Astrocyte (in vitro differentiated cells and primary cell): ENCODE data around the gene ACTN4. TPM values are rescaled to one million over a fixed set of nuclear protein-coding genes. Genes with fewer than 3 reads are reported as not detected.

ENCODE experiments used
- DNase-seq: peaks from one replicate; pipeline ENCODE4 v3.0.0-alpha.2; 2010; ENCODE audit warnings: low read depth
- FAIRE-seq: peaks from 2 replicates; lab custom pipeline; 2011; peaks lifted over from hg19 to GRCh38; lab: Jason Lieb, UNC
- H2AFZ ChIP-seq: 2 replicates; pipeline ENCODE4 v1.6.0; 2012; ENCODE audit warnings: low read depth, low read length, inconsistent platforms
- H3K27ac ChIP-seq: 2 replicates; pipeline ENCODE4 v1.5.1; 2011; ENCODE audit warnings: low read depth, low read length, inconsistent platforms
- H3K27me3 ChIP-seq: 2 replicates; pipeline ENCODE4 v1.6.0; 2011; ENCODE audit warnings: low read length, inconsistent platforms; ENCODE audit not compliant: insufficient read depth
- H3K36me3 ChIP-seq: 2 replicates; pipeline ENCODE4 v1.5.1; 2011; ENCODE audit warnings: low read length, inconsistent platforms; ENCODE audit not compliant: insufficient read depth
- H3K4me1 ChIP-seq: 2 replicates; pipeline ENCODE4 v1.5.1; 2011; ENCODE audit warnings: low read length, inconsistent platforms; ENCODE audit not compliant: insufficient read depth
- H3K4me2 ChIP-seq: 2 replicates; pipeline ENCODE4 v1.6.0; 2012; ENCODE audit warnings: low read length, inconsistent platforms
- H3K4me3 ChIP-seq: 2 replicates; pipeline ENCODE4 v1.5.1; 2011; ENCODE audit warnings: low read depth, mild to moderate bottlenecking, low read length, inconsistent platforms; ENCODE audit not compliant: insufficient read depth
- H3K79me2 ChIP-seq: 2 replicates; pipeline ENCODE4 v1.6.0; 2012; ENCODE audit warnings: mild to moderate bottlenecking, low read length, inconsistent platforms; ENCODE audit not compliant: insufficient read depth
- H3K9ac ChIP-seq: 2 replicates; pipeline ENCODE4 v1.6.0; 2012; ENCODE audit warnings: mild to moderate bottlenecking, low read length, inconsistent platforms
- H3K9me3 ChIP-seq: 2 replicates; pipeline ENCODE4 v1.5.1; 2012; ENCODE audit warnings: low read depth, mild to moderate bottlenecking, low read length, inconsistent platforms; ENCODE audit not compliant: insufficient read depth
- H4K20me1 ChIP-seq: 2 replicates; pipeline ENCODE4 v1.6.0; 2012; ENCODE audit warnings: low read length, inconsistent platforms; ENCODE audit not compliant: insufficient read depth
- H3K27ac Mint-ChIP-seq: one replicate; pipeline ENCODE4 v1.8.0; 2021; ENCODE audit warnings: mild to moderate bottlenecking, mixed read lengths; ENCODE audit not compliant: unreplicated experiment
- H3K27me3 Mint-ChIP-seq: one replicate; pipeline ENCODE4 v1.8.0; 2021; ENCODE audit warnings: low read depth, mixed read lengths; ENCODE audit not compliant: unreplicated experiment
- H3K36me3 Mint-ChIP-seq: one replicate; pipeline ENCODE4 v1.8.0; 2021; ENCODE audit warnings: low read depth, mixed read lengths; ENCODE audit not compliant: unreplicated experiment
- H3K4me1 Mint-ChIP-seq: one replicate; pipeline ENCODE4 v1.8.0; 2021; ENCODE audit warnings: low read depth, mixed read lengths; ENCODE audit not compliant: unreplicated experiment
- H3K4me3 Mint-ChIP-seq: one replicate; pipeline ENCODE4 v1.8.0; 2021; ENCODE audit warnings: mild to moderate bottlenecking, moderate library complexity, mixed read lengths; ENCODE audit not compliant: unreplicated experiment
- H3K9me3 Mint-ChIP-seq: one replicate; pipeline ENCODE4 v1.8.0; 2021; ENCODE audit warnings: mild to moderate bottlenecking, mixed read lengths; ENCODE audit not compliant: unreplicated experiment
- EZH2 ChIP-seq: IDR thresholded peaks from 2 replicates; pipeline ENCODE4 v1.6.1; 2012; ENCODE audit warnings: mild to moderate bottlenecking, low read length, inconsistent platforms; ENCODE audit not compliant: insufficient read depth
- total RNA-seq: library from RNA; stranded (reverse); gene quantifications from 2 replicates; pipeline ENCODE4 v1.2.1, GENCODE V29; 2021
- TF ChIP-seq, protein P1 (sequence below): IDR thresholded peaks from 2 replicates; pipeline ENCODE4 v1.5.1; 2011; ENCODE audit warnings: low read depth, mild to moderate bottlenecking, inconsistent platforms, low read length, moderate library complexity; ENCODE audit not compliant: insufficient read depth

The ACTN4 gene
- total RNA-seq, 1 donor from 2014 or later = 879 TPM

DNA sequence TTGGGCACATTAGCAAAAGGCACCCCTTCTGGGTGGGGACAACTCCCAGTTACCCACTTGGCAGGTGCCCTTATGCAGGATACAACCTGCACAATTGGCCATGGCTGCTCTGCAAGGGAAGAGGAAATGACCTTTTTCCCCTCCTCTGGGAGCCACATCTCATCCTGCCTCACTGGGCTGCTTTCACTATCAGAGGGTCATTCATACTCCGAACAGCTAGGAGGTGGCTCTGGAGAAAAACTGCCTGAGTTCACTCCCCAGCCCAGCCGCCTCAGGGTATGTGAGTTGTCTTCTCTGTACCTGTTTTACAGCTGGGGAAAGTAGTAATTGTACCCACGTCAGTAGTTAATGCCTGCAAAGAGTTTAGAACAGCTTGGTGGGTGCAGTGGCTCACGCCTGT, 7.1 kb upstream of the ACTN4 start:
- no peaks in the 10 kb centered on the region for H3K9me3 ChIP-seq
- Mint-ChIP-seq H3K4me3 (no peak overlapping the region), H3K27ac (no peak overlapping the region), H3K27me3 (no peaks in the 10 kb centered on the region), H3K9me3 (no peaks in the 10 kb centered on the region), H3K4me1 (peaks cover 2% of the 10 kb centered on the region), H3K36me3 (peaks cover 4% of the 10 kb centered on the region)
- TF ChIP-seq EZH2 = no peak
- TF ChIP-seq, protein P1, sequence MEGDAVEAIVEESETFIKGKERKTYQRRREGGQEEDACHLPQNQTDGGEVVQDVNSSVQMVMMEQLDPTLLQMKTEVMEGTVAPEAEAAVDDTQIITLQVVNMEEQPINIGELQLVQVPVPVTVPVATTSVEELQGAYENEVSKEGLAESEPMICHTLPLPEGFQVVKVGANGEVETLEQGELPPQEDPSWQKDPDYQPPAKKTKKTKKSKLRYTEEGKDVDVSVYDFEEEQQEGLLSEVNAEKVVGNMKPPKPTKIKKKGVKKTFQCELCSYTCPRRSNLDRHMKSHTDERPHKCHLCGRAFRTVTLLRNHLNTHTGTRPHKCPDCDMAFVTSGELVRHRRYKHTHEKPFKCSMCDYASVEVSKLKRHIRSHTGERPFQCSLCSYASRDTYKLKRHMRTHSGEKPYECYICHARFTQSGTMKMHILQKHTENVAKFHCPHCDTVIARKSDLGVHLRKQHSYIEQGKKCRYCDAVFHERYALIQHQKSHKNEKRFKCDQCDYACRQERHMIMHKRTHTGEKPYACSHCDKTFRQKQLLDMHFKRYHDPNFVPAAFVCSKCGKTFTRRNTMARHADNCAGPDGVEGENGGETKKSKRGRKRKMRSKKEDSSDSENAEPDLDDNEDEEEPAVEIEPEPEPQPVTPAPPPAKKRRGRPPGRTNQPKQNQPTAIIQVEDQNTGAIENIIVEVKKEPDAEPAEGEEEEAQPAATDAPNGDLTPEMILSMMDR = no peak
- H3K4me2 ChIP-seq = no peak overlapping the region
- H3K27ac ChIP-seq = no peak overlapping the region
- H3K9ac ChIP-seq = no peak overlapping the region
- H3K4me3 ChIP-seq = no peak overlapping the region
- no peaks in the 10 kb centered on the region for H3K4me1 ChIP-seq
- no peak for FAIRE-seq
- no peak for DNase-seq
- no peaks in the 10 kb centered on the region for H3K36me3 ChIP-seq
- H4K20me1 ChIP-seq = peaks cover 2% of the 10 kb centered on the region
- no peak overlapping the region for H2AFZ ChIP-seq
- no peaks in the 10 kb centered on the region for H3K27me3 ChIP-seq
- H3K79me2 ChIP-seq = no peaks in the 10 kb centered on the region

DNA sequence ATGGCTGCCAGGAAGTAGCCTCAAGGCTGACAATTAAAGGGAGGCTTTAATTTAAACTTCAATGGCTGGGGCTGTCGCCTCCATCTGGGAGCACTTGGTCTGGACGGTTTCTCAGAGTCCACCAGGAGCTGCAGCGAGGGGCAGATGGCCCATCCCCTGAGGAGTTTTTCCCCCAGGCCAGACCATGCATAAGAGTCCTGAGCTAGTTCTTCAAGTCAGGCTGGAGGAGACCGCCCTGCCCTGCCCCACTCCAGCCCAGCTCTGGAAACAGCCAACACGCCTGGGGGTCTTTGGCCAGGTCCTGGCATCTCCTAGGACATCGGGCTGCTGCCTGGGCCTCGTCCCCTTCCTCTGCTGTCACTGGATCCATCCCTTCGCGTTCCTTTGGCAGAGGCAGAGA, 5.3 kb upstream of the ACTN4 start:
- H3K9me3 Mint-ChIP-seq = no peaks in the 10 kb centered on the region
- Histone ChIP-seq H3K27me3 (no peaks in the 10 kb centered on the region), H3K4me1 (no peaks in the 10 kb centered on the region), H2AFZ (no peak overlapping the region), H4K20me1 (no peaks in the 10 kb centered on the region), H3K27ac (no peak overlapping the region), H3K36me3 (no peaks in the 10 kb centered on the region), H3K4me2 (no peak overlapping the region), H3K9me3 (no peaks in the 10 kb centered on the region), H3K4me3 (no peak overlapping the region), H3K9ac (no peak overlapping the region), H3K79me2 (no peaks in the 10 kb centered on the region)
- H3K27ac Mint-ChIP-seq = no peak overlapping the region
- TF ChIP-seq, protein P1 = no peak
- TF ChIP-seq EZH2 = no peak
- DNase-seq = no peak
- no peak overlapping the region for H3K4me3 Mint-ChIP-seq
- FAIRE-seq = no peak
- H3K36me3 Mint-ChIP-seq = no peaks in the 10 kb centered on the region
- no peaks in the 10 kb centered on the region for H3K4me1 Mint-ChIP-seq
- H3K27me3 Mint-ChIP-seq = no peaks in the 10 kb centered on the region

DNA sequence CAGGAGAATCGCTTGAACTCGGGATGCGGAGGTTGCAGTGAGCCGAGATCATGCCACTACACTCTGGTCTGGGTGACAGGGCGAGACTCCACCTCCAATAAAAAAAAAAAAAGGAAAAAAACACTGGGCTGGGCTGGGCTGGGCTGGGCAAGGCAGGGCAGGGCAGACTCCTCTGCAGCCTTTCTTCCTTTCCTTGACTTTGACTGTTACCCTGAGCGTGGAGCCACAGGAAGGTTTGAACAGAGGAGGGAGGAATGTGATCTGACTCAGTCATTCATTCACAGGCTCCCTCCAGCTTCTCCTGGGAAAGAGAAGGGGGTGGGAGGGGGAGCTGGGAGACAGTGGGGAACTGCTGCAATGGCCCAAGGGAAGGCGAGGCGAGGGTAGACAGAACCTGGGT, 2.7 kb upstream of the ACTN4 start:
- H3K36me3 ChIP-seq = no peaks in the 10 kb centered on the region
- no peak overlapping the region for H2AFZ ChIP-seq
- H4K20me1 ChIP-seq = peaks cover 21% of the 10 kb centered on the region
- H3K9me3 ChIP-seq = no peaks in the 10 kb centered on the region
- DNase-seq (no peak), FAIRE-seq (no peak)
- H3K4me3 ChIP-seq = no peak overlapping the region
- Mint-ChIP-seq H3K9me3 (peaks cover 2% of the 10 kb centered on the region), H3K27ac (peak overlapping the region; percentile 20), H3K36me3 (peaks cover 4% of the 10 kb centered on the region), H3K4me3 (no peak overlapping the region), H3K27me3 (no peaks in the 10 kb centered on the region), H3K4me1 (no peaks in the 10 kb centered on the region)
- no peaks in the 10 kb centered on the region for H3K27me3 ChIP-seq
- no peak overlapping the region for H3K9ac ChIP-seq
- no peaks in the 10 kb centered on the region for H3K4me1 ChIP-seq
- H3K27ac ChIP-seq = no peak overlapping the region
- no peak overlapping the region for H3K4me2 ChIP-seq
- H3K79me2 ChIP-seq = peaks cover 23% of the 10 kb centered on the region
- no peak for TF ChIP-seq EZH2
- TF ChIP-seq, protein P1 = no peak
